GM10248 (cell line): ENCODE data around the gene SGSM1.
"Not testable (repeated sequence)": the region's sequence is repeated elsewhere in the genome, so short reads cannot be mapped to it uniquely, and the experiment has no call there.

Source experiments
- CTCF ChIA-PET: fragments of 300-600 bp; sonication (Branson Sonifier 250); formaldehyde crosslinking; extraction: SDS; loops from one replicate; lab custom pipeline; 2021; ENCODE audit warnings: antibody characterized with exemption; lab: Yijun Ruan, JAX
- POLR2A ChIA-PET: fragments of 350-650 bp; sonication (Branson Sonifier 250); formaldehyde crosslinking; extraction: SDS; loops from one replicate; lab custom pipeline; 2020; ENCODE audit warnings: antibody characterized with exemption; lab: Yijun Ruan, JAX
- DNase-seq: peaks from one replicate; pipeline ENCODE4 v3.0.0; 2012; ENCODE audit errors: extremely low spot score
- TF ChIP-seq, protein P1 (sequence below): IDR thresholded peaks from 2 replicates; pipeline ENCODE4 v1.5.1; 2012; ENCODE audit warnings: mild to moderate bottlenecking, low read depth; ENCODE audit errors: extremely low read depth, missing control alignments, control extremely low read depth

SGSM1 gene

GRCh38 chr22:24894998-24895397, 89.0 kb downstream of the SGSM1 start:
- ChIA-PET CTCF (interaction anchor here (1.2 kb wide), 1 partner anchor 18 kb away, joined by 4 read pairs; no protein-coding TSS in a partner anchor), POLR2A (no interaction called here)
- DNase-seq, result no peak
- TF ChIP-seq, protein P1, sequence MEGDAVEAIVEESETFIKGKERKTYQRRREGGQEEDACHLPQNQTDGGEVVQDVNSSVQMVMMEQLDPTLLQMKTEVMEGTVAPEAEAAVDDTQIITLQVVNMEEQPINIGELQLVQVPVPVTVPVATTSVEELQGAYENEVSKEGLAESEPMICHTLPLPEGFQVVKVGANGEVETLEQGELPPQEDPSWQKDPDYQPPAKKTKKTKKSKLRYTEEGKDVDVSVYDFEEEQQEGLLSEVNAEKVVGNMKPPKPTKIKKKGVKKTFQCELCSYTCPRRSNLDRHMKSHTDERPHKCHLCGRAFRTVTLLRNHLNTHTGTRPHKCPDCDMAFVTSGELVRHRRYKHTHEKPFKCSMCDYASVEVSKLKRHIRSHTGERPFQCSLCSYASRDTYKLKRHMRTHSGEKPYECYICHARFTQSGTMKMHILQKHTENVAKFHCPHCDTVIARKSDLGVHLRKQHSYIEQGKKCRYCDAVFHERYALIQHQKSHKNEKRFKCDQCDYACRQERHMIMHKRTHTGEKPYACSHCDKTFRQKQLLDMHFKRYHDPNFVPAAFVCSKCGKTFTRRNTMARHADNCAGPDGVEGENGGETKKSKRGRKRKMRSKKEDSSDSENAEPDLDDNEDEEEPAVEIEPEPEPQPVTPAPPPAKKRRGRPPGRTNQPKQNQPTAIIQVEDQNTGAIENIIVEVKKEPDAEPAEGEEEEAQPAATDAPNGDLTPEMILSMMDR, result no peak

GRCh38 chr22:24901448-24901847, 95.4 kb downstream of the SGSM1 start:
- ChIA-PET POLR2A (no interaction called here), CTCF (no interaction called here)
- TF ChIP-seq, protein P1, result no peak
- no peak for DNase-seq

- TF ChIP-seq, protein P1, result no peak
- ChIA-PET POLR2A (no interaction called here), CTCF (no interaction called here)
- DNase-seq, result no peak
These were observed 99.9 kb downstream of the SGSM1 start for GRCh38 chr22:24905909-24906308.

GRCh38 chr22:24907101-24907500, 101.1 kb downstream of the SGSM1 start:
- POLR2A ChIA-PET, DNase-seq, CTCF ChIA-PET: not testable (repeated sequence)

GRCh38 chr22:24920029-24920428, 114.0 kb downstream of the SGSM1 start:
- TF ChIP-seq, protein P1, result no peak
- ChIA-PET POLR2A (no interaction called here), CTCF (no interaction called here)

DNA sequence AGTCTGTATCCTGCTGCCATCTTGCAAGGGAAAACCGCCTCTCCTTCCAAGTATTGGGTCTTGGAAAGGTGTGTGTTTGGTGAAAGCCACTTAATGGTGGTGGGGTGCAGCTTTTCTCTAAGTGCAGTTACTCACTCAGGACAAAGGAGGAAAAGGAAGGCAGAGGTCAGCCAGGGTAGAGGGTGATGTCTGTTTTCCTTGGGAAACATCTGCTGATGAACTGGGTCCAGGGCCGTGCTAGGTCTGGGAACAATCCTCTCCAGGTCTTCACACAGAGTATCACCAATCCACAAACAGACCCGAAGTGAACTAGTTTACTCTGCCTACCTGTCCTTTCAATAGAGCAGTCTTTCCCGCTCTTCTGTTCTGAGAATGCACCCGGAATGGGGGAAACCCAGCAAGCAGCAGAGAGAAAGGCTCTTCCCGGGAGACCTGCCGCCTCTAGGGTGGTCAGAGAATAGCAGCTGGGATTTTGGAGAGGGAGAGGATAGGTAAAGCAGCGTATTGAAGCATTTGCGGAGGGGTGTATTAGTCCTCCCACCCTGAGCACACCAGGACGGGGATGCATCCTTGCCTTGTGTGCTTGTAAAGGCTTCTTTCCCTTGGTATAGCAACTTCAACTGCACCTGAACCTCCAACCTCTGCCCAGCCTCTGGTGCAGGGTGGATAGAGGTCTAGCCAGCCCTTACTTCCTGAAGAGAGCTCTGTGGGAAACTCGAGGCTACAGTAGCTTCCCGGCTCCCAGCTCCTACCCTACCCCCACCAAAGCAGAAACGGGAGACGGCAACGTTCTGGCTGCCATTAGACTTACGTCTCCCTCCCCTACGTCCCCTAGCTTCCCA, 119.8 kb downstream of the SGSM1 start:
- no peak for DNase-seq
- CTCF ChIA-PET, result no interaction called here
- POLR2A ChIA-PET, result no interaction called here
- TF ChIP-seq, protein P1, result no peak

More at GRCh38 chr22:24920029-24920428, 114.0 kb downstream of the SGSM1 start:
- no peak for DNase-seq

- CTCF ChIA-PET, result no interaction called here
- no peak for DNase-seq
- TF ChIP-seq, protein P1, result no peak
- POLR2A ChIA-PET, result no interaction called here
These were observed 120.4 kb downstream of the SGSM1 start for GRCh38 chr22:24926428-24926725.
